Head of caudate nucleus (tissue), 42 donors: ENCODE measurements around the gene SIPA1L3.

Source experiments
- DNase-seq, 42 donors: peaks; one replicate each; pipeline versions ENCODE4 v3.0.0 to v3.0.0-alpha.2; 2020 to 2021; ENCODE audit warnings: mixed read lengths in 7 of 42
- intact Hi-C: fragments of 100-400 bp; cut with DNase I; formaldehyde crosslinking; loops from one replicate; pipeline ENCODE4 v1.15.0; 2022

Gene SIPA1L3

DNA sequence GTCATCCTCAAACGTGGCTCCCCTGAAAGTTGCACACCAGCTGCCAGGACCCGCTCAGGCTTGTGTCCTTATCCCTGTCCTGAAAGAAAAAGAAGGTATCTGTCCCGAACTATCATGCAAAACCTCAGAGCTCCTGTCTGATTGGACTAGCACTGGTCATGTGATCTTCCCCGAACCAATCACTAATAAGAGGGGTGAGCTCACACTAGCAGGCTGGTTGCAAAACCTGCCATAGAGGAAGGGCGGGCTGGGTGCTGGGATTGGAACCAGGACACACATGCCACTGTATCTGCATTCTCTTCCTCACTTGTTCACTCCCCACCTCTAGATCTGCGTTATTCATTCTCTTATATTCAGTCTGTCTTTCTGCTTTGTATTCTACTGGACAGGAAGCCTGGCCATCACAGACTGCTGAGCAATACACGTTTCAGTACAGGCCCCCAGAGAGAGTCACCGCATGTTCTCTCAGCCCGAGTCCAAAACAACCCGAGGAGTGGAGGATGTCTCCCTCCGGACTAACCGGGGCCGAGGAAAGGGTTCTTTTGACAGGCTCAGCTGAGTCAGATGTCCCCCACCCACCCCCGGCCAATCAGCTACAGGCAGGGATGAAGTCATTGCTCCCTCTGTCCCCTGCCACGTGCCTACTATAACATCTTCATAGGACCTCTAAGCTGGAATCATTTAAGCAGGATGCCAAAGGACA is 97.7 kb downstream of the SIPA1L3 start:
- peak; percentile 80 to 98 (median 94) for DNase-seq
- intact Hi-C loops: no loop called here

- intact Hi-C loops: no loop called here
Observed at GRCh38 chr19:38005224-38005614, 98.2 kb downstream of the SIPA1L3 start.

GRCh38 chr19:38006361-38007045 is 99.5 kb downstream of the SIPA1L3 start:
- intact Hi-C loops: no loop called here
- DNase-seq: no peak

More at GRCh38 chr19:38005224-38005614, 98.2 kb downstream of the SIPA1L3 start:
- DNase-seq: peak in 4 of 42 donors; percentile 12 to 50 (median 28)

- intact Hi-C loops: no loop called here
- DNase-seq: no peak
Observed at GRCh38 chr19:38009650-38010242, 102.7 kb downstream of the SIPA1L3 start.

GRCh38 chr19:38011426-38011825 is 104.4 kb downstream of the SIPA1L3 start:
- no peak for DNase-seq
- intact Hi-C loops: no loop called here

DNA sequence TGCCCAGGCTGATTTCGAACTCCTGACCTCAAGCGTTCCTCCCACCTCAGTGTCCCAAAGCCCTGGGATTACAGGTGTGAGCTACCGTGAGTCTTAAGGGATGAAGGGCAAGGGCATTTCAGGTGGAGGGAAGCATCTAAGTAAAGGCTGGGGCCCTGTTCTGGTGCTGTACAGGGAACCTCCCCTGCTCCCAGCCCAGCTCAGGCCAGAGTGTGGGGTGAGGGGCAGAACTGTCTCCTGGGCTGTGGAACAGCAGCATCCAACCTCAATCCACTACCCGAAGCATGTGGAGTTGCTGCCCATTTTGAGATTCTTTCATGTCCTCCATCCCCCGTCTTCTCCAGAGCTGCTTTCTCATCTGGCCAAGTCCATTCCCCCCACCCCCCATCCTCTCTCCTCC is 105.3 kb downstream of the SIPA1L3 start:
- DNase-seq: no peak
- intact Hi-C loops: no loop called here

DNA sequence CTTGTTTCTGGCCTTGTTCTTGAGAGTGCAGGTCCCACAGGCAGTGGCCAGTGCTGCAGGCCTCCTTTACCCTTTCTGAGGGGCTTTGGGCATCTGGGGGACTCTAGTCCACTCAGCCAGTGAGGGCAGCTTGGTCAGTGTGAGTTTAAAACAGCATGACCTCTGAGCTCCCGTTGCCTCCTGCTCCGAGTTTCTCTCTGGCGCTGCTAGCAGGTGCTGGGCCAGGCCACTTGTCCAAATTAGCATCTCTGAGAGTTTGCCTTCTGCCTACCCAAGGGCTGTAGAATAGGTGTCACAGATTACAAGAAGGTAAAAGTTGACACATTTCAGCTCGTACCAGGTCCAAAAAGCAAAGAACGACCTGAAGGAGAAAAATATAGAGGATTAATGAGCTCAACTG is 105.9 kb downstream of the SIPA1L3 start:
- DNase-seq: no peak
- intact Hi-C loops: no loop called here

- DNase-seq: peak in 6 of 42 donors; percentile 29 to 62 (median 32)
- intact Hi-C loops: no loop called here
Observed at GRCh38 chr19:38013913-38014580, 107.0 kb downstream of the SIPA1L3 start.

GRCh38 chr19:38015216-38015615 is 108.2 kb downstream of the SIPA1L3 start:
- no peak for DNase-seq
- intact Hi-C loops: no loop called here

DNA sequence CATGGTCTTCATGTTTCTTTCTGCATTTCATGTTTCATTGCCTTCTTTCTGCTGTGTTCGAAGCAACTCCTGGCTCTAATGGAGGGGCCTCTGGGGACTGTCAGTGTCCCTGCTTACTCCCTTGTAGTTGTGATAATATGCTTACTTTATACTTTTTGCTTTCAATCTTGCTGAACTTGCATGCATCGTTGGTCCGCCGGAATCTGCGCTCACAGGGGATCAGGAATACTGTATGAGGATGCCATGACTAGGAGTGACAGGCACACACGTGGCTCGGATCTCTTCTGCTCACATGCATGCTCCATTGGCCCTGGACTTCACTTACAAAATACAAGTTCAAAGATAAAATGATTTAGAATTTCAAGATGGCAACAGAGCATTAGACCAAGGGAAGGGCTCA is 108.8 kb downstream of the SIPA1L3 start:
- DNase-seq: no peak
- intact Hi-C loops: no loop called here

DNA sequence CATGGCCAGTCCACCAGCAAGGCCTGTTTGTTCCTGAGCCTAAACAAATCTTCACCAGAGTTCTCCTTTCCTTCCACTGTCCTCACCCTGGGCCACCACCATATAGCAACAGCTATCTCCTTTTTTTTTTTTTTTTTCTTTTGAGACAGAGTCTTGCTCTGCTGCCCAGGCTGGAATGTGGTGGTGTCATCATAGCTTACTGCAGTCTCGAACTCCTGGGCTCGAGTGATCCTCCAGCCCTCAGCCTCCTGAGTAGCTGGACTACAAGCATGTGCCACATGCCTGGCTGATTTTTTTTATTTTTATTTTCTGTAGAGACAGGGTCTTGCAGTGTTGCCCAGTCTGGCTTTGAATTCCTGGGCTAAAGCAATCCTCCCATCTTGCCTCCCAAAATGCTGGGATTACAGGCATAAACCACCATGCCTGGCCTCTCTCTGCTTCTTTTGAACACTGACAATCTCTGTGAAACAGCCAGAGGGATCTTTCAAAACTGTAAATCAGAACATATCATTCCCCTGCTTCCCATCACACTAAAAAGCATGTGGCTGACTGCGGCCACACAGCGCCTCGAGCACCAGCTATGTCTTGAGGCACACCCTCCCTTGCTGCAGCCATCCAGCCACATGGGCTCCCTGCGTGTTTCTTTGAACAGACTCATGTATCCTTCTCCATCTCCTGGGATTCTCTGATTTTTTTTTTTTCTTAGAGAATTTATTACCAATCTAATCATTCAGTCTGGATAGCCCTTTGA is 110.6 kb downstream of the SIPA1L3 start:
- intact Hi-C loops: no loop called here
- no peak for DNase-seq

GRCh38 chr19:38018694-38019395 is 111.8 kb downstream of the SIPA1L3 start:
- DNase-seq: no peak
- intact Hi-C loops: no loop called here

DNA sequence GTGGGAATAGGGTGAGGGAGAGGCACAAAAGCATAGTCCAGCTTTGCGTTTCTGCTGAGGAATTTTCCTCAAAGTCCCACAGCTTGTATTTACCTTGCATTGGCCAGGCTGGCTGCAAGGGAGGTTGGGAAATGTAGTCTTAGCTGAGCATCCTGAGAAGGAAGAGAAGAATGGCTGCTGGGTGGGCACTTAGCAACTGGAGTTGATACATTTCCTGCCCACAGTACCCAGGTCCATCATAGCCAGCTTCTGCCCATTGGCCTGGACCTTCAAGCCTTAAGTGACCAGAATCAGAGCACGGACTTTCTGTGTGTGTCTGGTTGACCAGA is 112.4 kb downstream of the SIPA1L3 start:
- DNase-seq: no peak
- intact Hi-C loops: no loop called here

- no peak for DNase-seq
- intact Hi-C loops: no loop called here
Observed at GRCh38 chr19:38020311-38020710, 113.3 kb downstream of the SIPA1L3 start.

DNA sequence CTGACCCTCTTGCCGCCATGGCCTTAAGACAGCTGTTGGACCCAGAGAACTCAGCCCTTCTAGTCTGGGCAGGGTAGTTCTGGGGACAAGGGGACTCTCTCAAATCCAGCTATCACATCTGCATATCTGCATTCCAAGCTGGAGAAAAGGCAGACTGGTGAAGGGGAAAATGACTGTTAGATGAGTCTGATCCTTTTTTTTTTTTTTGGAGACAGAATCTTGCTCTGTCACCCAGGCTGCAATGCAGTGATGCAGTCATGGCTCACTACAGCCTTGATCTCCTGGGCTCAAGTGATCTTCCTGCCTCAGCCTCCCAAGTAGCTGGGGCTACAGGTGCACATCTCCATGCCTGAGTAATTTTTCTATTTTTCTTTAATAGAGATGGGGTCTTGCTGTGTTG is 114.3 kb downstream of the SIPA1L3 start:
- intact Hi-C loops: no loop called here
- DNase-seq: no peak

- no peak for DNase-seq
- intact Hi-C loops: no loop called here
Observed at GRCh38 chr19:38022791-38023670, 116.0 kb downstream of the SIPA1L3 start.

- peak in 2 of 42 donors; percentile 33 to 47 for DNase-seq
- intact Hi-C loops: no loop called here
Observed at GRCh38 chr19:38023671-38024541, 116.9 kb downstream of the SIPA1L3 start.
